PC-9 (cell line): Measurements from ENCODE around the gene ADI1. TPM values are rescaled to one million over a fixed set of nuclear protein-coding genes. Genes with fewer than 3 reads are reported as not detected.

Source experiments
- BruUV-seq: library from RNA; stranded (reverse); fragments of 400-500 nt; replicated peaks from 2 replicates; lab custom pipeline; 2021; lab: Mats Ljungman, UMichigan
- CTCF ChIA-PET: fragments of 300-600 bp; sonication (Branson Sonifier 250); formaldehyde crosslinking; loops from one replicate; lab custom pipeline; 2022; ENCODE audit warnings: antibody characterized with exemption; lab: Charles Lee
- POLR2A ChIA-PET: fragments of 300-600 bp; sonication (Branson Sonifier 250); formaldehyde crosslinking; loops from one replicate; lab custom pipeline; 2022; ENCODE audit warnings: antibody characterized with exemption; ENCODE audit not compliant: unreplicated experiment; lab: Charles Lee
- DNase-seq, 2 experiments: peaks; one replicate each; pipeline versions ENCODE4 v3.0.0 to v3.0.0-alpha.2; 2015 to 2022; ENCODE audit warnings: mixed read lengths in 1 of 2
- H2AFZ ChIP-seq: fragments of 200-600 bp; sonication (generic); 2 replicates; pipeline ENCODE4 v1.8.1; 2017; ENCODE audit warnings: antibody characterized with exemption
- H3F3A ChIP-seq: fragments of 200-600 bp; sonication (generic); 2 replicates; pipeline ENCODE4 v1.8.1; 2017; ENCODE audit warnings: antibody characterized with exemption, mild to moderate bottlenecking, low read depth; ENCODE audit not compliant: insufficient read depth
- H3K27ac ChIP-seq: fragments of 200-600 bp; sonication (generic); 2 replicates; pipeline ENCODE4 v1.6.1; 2016; ENCODE audit warnings: mixed run types
- H3K27me3 ChIP-seq: fragments of 200-600 bp; sonication (generic); 2 replicates; pipeline ENCODE4 v1.6.1; 2016; ENCODE audit warnings: low read depth, mixed run types; ENCODE audit not compliant: insufficient read depth
- H3K36me3 ChIP-seq: fragments of 200-600 bp; sonication (generic); 2 replicates; pipeline ENCODE4 v1.6.1; 2016; ENCODE audit warnings: low read depth, mixed run types
- H3K4me1 ChIP-seq: fragments of 200-600 bp; sonication (generic); replicated peaks from 2 replicates; pipeline ENCODE4 v1.6.1; 2016; ENCODE audit warnings: mixed run types; ENCODE audit not compliant: insufficient read depth
- H3K4me2 ChIP-seq: fragments of 200-600 bp; sonication (generic); 2 replicates; pipeline ENCODE4 v1.6.1; 2017; ENCODE audit warnings: mixed run types
- H3K4me3 ChIP-seq: fragments of 200-600 bp; sonication (generic); 2 replicates; pipeline ENCODE4 v1.6.1; 2016; ENCODE audit warnings: mixed run types
- H3K79me2 ChIP-seq: fragments of 200-600 bp; sonication (generic); 2 replicates; pipeline ENCODE4 v1.6.1; 2017; ENCODE audit warnings: low read depth, mixed run types
- H3K9me2 ChIP-seq: fragments of 200-600 bp; sonication (generic); 2 replicates; pipeline ENCODE4 v1.8.1; 2017; ENCODE audit warnings: mild to moderate bottlenecking; ENCODE audit not compliant: insufficient read depth
- H3K9me3 ChIP-seq: fragments of 200-600 bp; sonication (generic); 2 replicates; pipeline ENCODE4 v1.8.1; 2016; ENCODE audit warnings: low read depth; ENCODE audit not compliant: insufficient read depth
- H4K20me1 ChIP-seq: fragments of 200-600 bp; sonication (generic); 2 replicates; pipeline ENCODE4 v1.8.1; 2017; ENCODE audit not compliant: insufficient read depth
- EZH2 ChIP-seq: fragments of 200-600 bp; sonication (generic); IDR thresholded peaks from 2 replicates; pipeline ENCODE4 v1.8.0; 2017; ENCODE audit warnings: antibody characterized with exemption, low read depth
- intact Hi-C: fragments of 100-400 bp; cut with micrococcal nuclease; formaldehyde crosslinking; loops from one replicate; pipeline ENCODE4 v1.10.0; 2022; ENCODE audit not compliant: unreplicated experiment
- total RNA-seq: library from RNA; stranded (reverse); gene quantifications from 2 replicates; pipeline ENCODE4 v1.2.3, GENCODE V29; 2021
- TF ChIP-seq, protein P1 (sequence below): fragments of 200-600 bp; sonication (generic); conservative IDR thresholded peaks from 2 replicates; pipeline ENCODE4 v1.6.1; 2017; ENCODE audit warnings: mixed run types, antibody characterized with exemption, mild to moderate bottlenecking, moderate library complexity

ADI1 gene
- total RNA-seq, 1 experiment from 2014 or later = 54.5 TPM

DNA sequence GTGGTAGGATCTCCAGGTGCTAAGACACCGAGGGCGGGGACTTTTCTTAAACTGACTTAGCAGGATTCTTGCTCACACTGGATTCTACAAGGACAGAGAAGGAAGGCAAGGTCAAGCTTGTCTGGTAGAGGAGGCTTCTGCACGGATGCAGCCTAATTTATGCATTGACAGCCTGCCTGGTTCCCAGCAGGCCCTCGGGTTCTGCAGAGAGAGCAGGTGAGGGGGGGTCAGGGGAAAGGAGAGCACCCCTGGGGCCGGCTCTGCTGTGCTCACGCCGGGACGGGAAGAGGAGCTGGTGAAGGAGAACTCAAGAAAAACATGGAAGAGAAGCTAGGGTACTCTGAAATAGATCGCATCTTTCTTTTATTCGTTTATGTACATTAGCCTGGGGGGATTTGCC, 46.4 kb downstream of the ADI1 start:
- Histone ChIP-seq H3F3A (no peaks in the 10 kb centered on the region), H3K79me2 (no peaks in the 10 kb centered on the region), H3K9me2 (no peaks in the 10 kb centered on the region), H3K4me3 (no peak overlapping the region), H3K36me3 (0 out of 2 replicates have a peak, but pooled peaks cover 10% of the 10 kb centered on the region), H3K9me3 (no peaks in the 10 kb centered on the region), H3K27me3 (no peaks in the 10 kb centered on the region), H3K4me1 (no peaks in the 10 kb centered on the region), H2AFZ (no peak overlapping the region), H3K4me2 (no peak overlapping the region), H3K27ac (no peak overlapping the region), H4K20me1 (no peaks in the 10 kb centered on the region)
- no peak for DNase-seq
- ChIA-PET POLR2A (no interaction called here), CTCF (no interaction called here)
- BruUV-seq = no TSS peak
- intact Hi-C loops = no loop called here
- TF ChIP-seq, protein P1, sequence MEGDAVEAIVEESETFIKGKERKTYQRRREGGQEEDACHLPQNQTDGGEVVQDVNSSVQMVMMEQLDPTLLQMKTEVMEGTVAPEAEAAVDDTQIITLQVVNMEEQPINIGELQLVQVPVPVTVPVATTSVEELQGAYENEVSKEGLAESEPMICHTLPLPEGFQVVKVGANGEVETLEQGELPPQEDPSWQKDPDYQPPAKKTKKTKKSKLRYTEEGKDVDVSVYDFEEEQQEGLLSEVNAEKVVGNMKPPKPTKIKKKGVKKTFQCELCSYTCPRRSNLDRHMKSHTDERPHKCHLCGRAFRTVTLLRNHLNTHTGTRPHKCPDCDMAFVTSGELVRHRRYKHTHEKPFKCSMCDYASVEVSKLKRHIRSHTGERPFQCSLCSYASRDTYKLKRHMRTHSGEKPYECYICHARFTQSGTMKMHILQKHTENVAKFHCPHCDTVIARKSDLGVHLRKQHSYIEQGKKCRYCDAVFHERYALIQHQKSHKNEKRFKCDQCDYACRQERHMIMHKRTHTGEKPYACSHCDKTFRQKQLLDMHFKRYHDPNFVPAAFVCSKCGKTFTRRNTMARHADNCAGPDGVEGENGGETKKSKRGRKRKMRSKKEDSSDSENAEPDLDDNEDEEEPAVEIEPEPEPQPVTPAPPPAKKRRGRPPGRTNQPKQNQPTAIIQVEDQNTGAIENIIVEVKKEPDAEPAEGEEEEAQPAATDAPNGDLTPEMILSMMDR = no peak
- no peak for TF ChIP-seq EZH2

DNA sequence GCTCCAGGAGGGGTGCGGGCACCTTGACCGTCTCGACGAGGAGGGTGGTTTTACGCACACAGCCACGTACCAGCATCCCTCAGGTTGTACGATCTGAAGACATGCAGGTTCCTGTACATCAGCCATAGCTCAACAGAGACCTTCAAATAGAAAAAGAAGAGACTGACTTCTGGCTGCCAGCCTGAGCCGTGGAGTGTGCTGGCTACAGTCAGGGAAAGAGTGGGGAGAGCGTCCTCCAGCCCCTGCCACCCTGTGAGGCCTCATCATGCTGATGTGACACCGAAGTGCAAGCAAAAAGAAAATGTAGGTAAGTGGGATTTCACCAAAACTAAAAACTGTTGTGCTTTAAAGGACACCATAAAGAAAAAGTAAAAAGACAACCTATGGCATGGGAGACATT, 47.0 kb downstream of the ADI1 start:
- Histone ChIP-seq H3K79me2 (no peaks in the 10 kb centered on the region), H3K9me3 (no peaks in the 10 kb centered on the region), H3K4me3 (no peak overlapping the region), H3K9me2 (no peaks in the 10 kb centered on the region), H3K4me2 (no peak overlapping the region), H3K4me1 (no peaks in the 10 kb centered on the region), H3F3A (no peaks in the 10 kb centered on the region), H3K27me3 (no peaks in the 10 kb centered on the region), H3K27ac (no peak overlapping the region), H2AFZ (no peak overlapping the region), H4K20me1 (no peaks in the 10 kb centered on the region), H3K36me3 (0 out of 2 replicates have a peak, but pooled peaks cover 8% of the 10 kb centered on the region)
- no peak for DNase-seq
- TF ChIP-seq, protein P1 = no peak
- TF ChIP-seq EZH2 = no peak
- ChIA-PET POLR2A (no interaction called here), CTCF (no interaction called here)
- BruUV-seq = no TSS peak
- intact Hi-C loops = no loop called here

DNA sequence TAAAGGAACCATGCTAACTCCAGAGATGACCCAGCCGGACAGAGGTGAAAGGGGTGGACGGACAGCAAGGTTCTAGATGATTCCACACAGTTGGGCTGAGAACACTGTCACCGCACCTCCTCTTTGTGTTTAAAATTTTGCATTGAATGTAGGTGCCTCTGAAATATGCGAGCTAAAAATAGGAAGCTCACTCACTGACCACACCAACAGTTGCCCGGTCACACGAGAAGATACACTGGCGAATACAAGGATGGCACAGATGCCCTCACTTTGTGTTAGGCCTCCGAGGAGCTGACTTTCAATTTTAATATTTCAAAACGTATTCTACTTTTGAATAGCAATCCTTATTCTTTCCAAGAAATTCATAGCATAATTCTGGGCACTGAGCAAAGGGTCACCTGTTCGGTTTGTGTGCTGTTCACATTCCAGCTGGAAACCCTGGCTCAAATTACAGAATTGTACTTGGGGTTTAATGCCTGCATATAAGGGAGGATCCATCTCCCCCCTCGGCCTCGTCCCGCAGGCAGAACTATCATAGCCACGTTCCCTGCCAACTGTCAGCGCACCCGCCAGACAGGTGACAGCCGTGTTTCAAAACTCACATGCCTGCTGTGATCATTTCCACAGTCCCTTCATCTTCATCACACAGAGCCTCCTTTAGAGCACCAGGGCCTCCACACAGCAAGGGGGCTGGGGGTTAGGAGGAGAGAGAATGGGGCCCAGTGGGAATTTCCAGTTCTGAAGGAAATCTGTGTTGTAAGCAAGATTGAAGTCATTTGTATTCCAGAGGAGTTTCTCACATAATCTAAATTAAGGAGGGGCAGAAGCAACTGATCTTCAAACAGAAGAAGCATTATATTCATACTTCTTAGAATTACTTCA, 48.2 kb downstream of the ADI1 start:
- H3K4me1 ChIP-seq = peaks cover 2% of the 10 kb centered on the region; the same call in 1 of the 2 replicates
- no peaks in the 10 kb centered on the region for H3F3A ChIP-seq
- H3K4me3 ChIP-seq = no peak overlapping the region
- no peak for DNase-seq
- POLR2A ChIA-PET = no interaction called here
- H3K27ac ChIP-seq = no peak overlapping the region
- H3K4me2 ChIP-seq = no peak overlapping the region
- no peaks in the 10 kb centered on the region for H4K20me1 ChIP-seq
- TF ChIP-seq, protein P1 = no peak
- no peak for TF ChIP-seq EZH2
- no TSS peak for BruUV-seq
- no peaks in the 10 kb centered on the region for H3K27me3 ChIP-seq
- no peaks in the 10 kb centered on the region for H3K9me2 ChIP-seq
- intact Hi-C loops = no loop called here
- H3K36me3 ChIP-seq = 0 out of 2 replicates have a peak, but pooled peaks cover 8% of the 10 kb centered on the region
- H3K79me2 ChIP-seq = no peaks in the 10 kb centered on the region
- H2AFZ ChIP-seq = no peak overlapping the region
- CTCF ChIA-PET = no interaction called here
- no peaks in the 10 kb centered on the region for H3K9me3 ChIP-seq
